Vagina (tissue), 2 donors: Measurements from ENCODE around the gene PNCK.

ENCODE experiments used
- CTCF ChIP-seq, 3 experiments: fragments of 450-650 bp in 2 of 3; fragments of 200-600 bp in 1 of 3; sonication (generic) in 1 of 3; IDR thresholded peaks; one replicate each; pipeline ENCODE4 v1.5.1; 2017 to 2019; ENCODE audit warnings: antibody characterized with exemption in 3 of 3, mild to moderate bottlenecking in 2 of 3, moderate library complexity in 2 of 3
- POLR2AphosphoS5 ChIP-seq, 2 donors: sonication (generic); formaldehyde crosslinking; IDR thresholded peaks; one replicate each; pipeline ENCODE4 v1.9.0; 2017; ENCODE audit warnings: antibody characterized with exemption in 2 of 2, mild to moderate bottlenecking in 2 of 2, low read depth in 1 of 2; ENCODE audit not compliant: insufficient read depth in 1 of 2

- TF ChIP-seq CTCF (IDR thresholded peaks at IDR 0.05) (no peak), POLR2AphosphoS5 (IDR thresholded peaks at IDR 0.05; ENCODE audit: insufficient read depth in 1 of 2, low read depth in 1 of 2) (no peak)
Observed at GRCh38 chrX:153719701-153720100, 46.1 kb upstream of the PNCK start.
